ENCODE data around the gene TBX2. TPM values are rescaled to one million over a fixed set of nuclear protein-coding genes. Genes with fewer than 3 reads are reported as not detected.

TBX2 gene
- total RNA-seq, 2 experiments from 2014 or later = not detected

- Mint-ChIP-seq H3K27me3 (ENCODE audit: low read depth) (peaks cover 48% of the 10 kb centered on the region), H3K27ac (no peak overlapping the region), H3K4me3 (peak overlapping the region; percentile 53), H3K4me1 (ENCODE audit: low read depth) (peaks cover 20% of the 10 kb centered on the region), H3K9me3 (no peaks in the 10 kb centered on the region), H3K36me3 (ENCODE audit: low read depth) (no peaks in the 10 kb centered on the region)
- CTCF ChIA-PET = interaction anchor here (1.2 to 2.2 kb wide), 4 partner anchors 40 to 655 kb away, joined by 3 to 8 read pairs (median 3); no protein-coding TSS in a partner anchor
- peak; percentile 82 for DNase-seq
- intact Hi-C loops (cut with micrococcal nuclease) = loop anchor here (1.0 to 2.0 kb wide), 2 partner anchors 46 to 408 kb away; no protein-coding TSS in a partner anchor
Observed at GRCh38 chr17:61410141-61411010, 10.7 kb downstream of the TBX2 start.

GRCh38 chr17:61411011-61411260 lies 11.3 kb downstream of the TBX2 start:
- Mint-ChIP-seq H3K36me3 (ENCODE audit: low read depth) (no peaks in the 10 kb centered on the region), H3K9me3 (no peaks in the 10 kb centered on the region), H3K4me3 (peak overlapping the region; percentile 67), H3K4me1 (ENCODE audit: low read depth) (peaks cover 20% of the 10 kb centered on the region), H3K27me3 (ENCODE audit: low read depth) (peaks cover 47% of the 10 kb centered on the region), H3K27ac (no peak overlapping the region)
- DNase-seq = no peak
- CTCF ChIA-PET = interaction anchor here (1.2 to 2.2 kb wide), 3 partner anchors 57 to 655 kb away, joined by 3 to 8 read pairs (median 3); no protein-coding TSS in a partner anchor
- intact Hi-C loops (cut with micrococcal nuclease) = loop anchor here (2.0 kb wide), 1 partner anchor 46 kb away; no protein-coding TSS in a partner anchor

GRCh38 chr17:61411261-61412142 lies 11.9 kb downstream of the TBX2 start:
- H3K9me3 Mint-ChIP-seq = no peaks in the 10 kb centered on the region
- peak overlapping the region; percentile 67 for H3K4me3 Mint-ChIP-seq
- no peaks in the 10 kb centered on the region for H3K36me3 Mint-ChIP-seq (ENCODE audit: low read depth)
- H3K4me1 Mint-ChIP-seq (ENCODE audit: low read depth) = peaks cover 20% of the 10 kb centered on the region
- intact Hi-C loops (cut with micrococcal nuclease) = loop anchor here (1.0 to 2.0 kb wide), 6 partner anchors 45 to 698 kb away; no protein-coding TSS in a partner anchor
- peaks cover 41% of the 10 kb centered on the region for H3K27me3 Mint-ChIP-seq (ENCODE audit: low read depth)
- CTCF ChIA-PET = interaction anchor here (0.6 to 2.2 kb wide), 19 partner anchors 8 to 700 kb away, joined by 3 to 10 read pairs (median 5); no protein-coding TSS in a partner anchor
- H3K27ac Mint-ChIP-seq = no peak overlapping the region
- DNase-seq = peak; percentile 42

- Mint-ChIP-seq H3K27ac (no peak overlapping the region), H3K36me3 (ENCODE audit: low read depth) (no peaks in the 10 kb centered on the region), H3K4me1 (ENCODE audit: low read depth) (peaks cover 23% of the 10 kb centered on the region), H3K9me3 (no peaks in the 10 kb centered on the region), H3K4me3 (peak overlapping the region; percentile 63), H3K27me3 (ENCODE audit: low read depth) (peaks cover 35% of the 10 kb centered on the region)
- intact Hi-C loops (cut with micrococcal nuclease) = loop anchor here (1.0 to 2.0 kb wide), 5 partner anchors 139 to 697 kb away; no protein-coding TSS in a partner anchor
- CTCF ChIA-PET = interaction anchor here (0.6 to 2.2 kb wide), 20 partner anchors 9 to 700 kb away, joined by 3 to 10 read pairs (median 4); no protein-coding TSS in a partner anchor
- DNase-seq = peak; percentile 79
Observed at GRCh38 chr17:61412143-61412859, 12.7 kb downstream of the TBX2 start.

GRCh38 chr17:61412860-61413660 lies 13.4 kb downstream of the TBX2 start:
- H3K36me3 Mint-ChIP-seq (ENCODE audit: low read depth) = no peaks in the 10 kb centered on the region
- H3K27me3 Mint-ChIP-seq (ENCODE audit: low read depth) = peaks cover 27% of the 10 kb centered on the region
- no peaks in the 10 kb centered on the region for H3K9me3 Mint-ChIP-seq
- peak; percentile 7 for DNase-seq
- H3K27ac Mint-ChIP-seq = no peak overlapping the region
- H3K4me1 Mint-ChIP-seq (ENCODE audit: low read depth) = peaks cover 23% of the 10 kb centered on the region
- peak overlapping the region; percentile 56 for H3K4me3 Mint-ChIP-seq
- CTCF ChIA-PET = interaction anchor here (0.6 to 2.2 kb wide), 17 partner anchors 10 to 701 kb away, joined by 3 to 10 read pairs (median 4); no protein-coding TSS in a partner anchor
- intact Hi-C loops (cut with micrococcal nuclease) = loop anchor here (1.0 to 2.0 kb wide), 5 partner anchors 138 to 696 kb away; no protein-coding TSS in a partner anchor

- intact Hi-C loops (cut with micrococcal nuclease) = loop anchor here (2.0 kb wide), 2 partner anchors 423 to 443 kb away; no protein-coding TSS in a partner anchor
- no peaks in the 10 kb centered on the region for H3K36me3 Mint-ChIP-seq (ENCODE audit: low read depth)
- H3K9me3 Mint-ChIP-seq = no peaks in the 10 kb centered on the region
- no peak overlapping the region for H3K27ac Mint-ChIP-seq
- H3K4me3 Mint-ChIP-seq = no peak overlapping the region
- peaks cover 18% of the 10 kb centered on the region for H3K4me1 Mint-ChIP-seq (ENCODE audit: low read depth)
- CTCF ChIA-PET = interaction anchor here (0.6 to 2.2 kb wide), 8 partner anchors 14 to 696 kb away, joined by 3 to 10 read pairs (median 3); no protein-coding TSS in a partner anchor
- DNase-seq = no peak
- peaks cover 25% of the 10 kb centered on the region for H3K27me3 Mint-ChIP-seq (ENCODE audit: low read depth)
Observed at GRCh38 chr17:61413661-61414126, 14.1 kb downstream of the TBX2 start.

- H3K4me3 Mint-ChIP-seq = no peak overlapping the region
- peaks cover 27% of the 10 kb centered on the region for H3K27me3 Mint-ChIP-seq (ENCODE audit: low read depth)
- CTCF ChIA-PET = interaction anchor here (0.9 to 2.2 kb wide), 6 partner anchors 13 to 695 kb away, joined by 3 to 7 read pairs (median 4); no protein-coding TSS in a partner anchor
- H3K36me3 Mint-ChIP-seq (ENCODE audit: low read depth) = no peaks in the 10 kb centered on the region
- DNase-seq = no peak
- intact Hi-C loops (cut with micrococcal nuclease) = no loop called here
- H3K9me3 Mint-ChIP-seq = no peaks in the 10 kb centered on the region
- H3K4me1 Mint-ChIP-seq (ENCODE audit: low read depth) = peaks cover 15% of the 10 kb centered on the region
- no peak overlapping the region for H3K27ac Mint-ChIP-seq
Observed at GRCh38 chr17:61414141-61414935, 14.7 kb downstream of the TBX2 start.

- Mint-ChIP-seq H3K36me3 (ENCODE audit: low read depth) (no peaks in the 10 kb centered on the region), H3K9me3 (no peaks in the 10 kb centered on the region), H3K27me3 (ENCODE audit: low read depth) (peaks cover 26% of the 10 kb centered on the region), H3K4me1 (ENCODE audit: low read depth) (peaks cover 14% of the 10 kb centered on the region), H3K27ac (no peak overlapping the region), H3K4me3 (no peak overlapping the region)
- intact Hi-C loops (cut with micrococcal nuclease) = no loop called here
- CTCF ChIA-PET = interaction anchor here (0.9 to 1.6 kb wide), 3 partner anchors 13 to 159 kb away, joined by 4 read pairs; no protein-coding TSS in a partner anchor
- no peak for DNase-seq
Observed at GRCh38 chr17:61414936-61415251, 15.3 kb downstream of the TBX2 start.

GRCh38 chr17:61415374-61416210 lies 15.9 kb downstream of the TBX2 start:
- no peak overlapping the region for H3K27ac Mint-ChIP-seq
- DNase-seq = no peak
- H3K36me3 Mint-ChIP-seq (ENCODE audit: low read depth) = no peaks in the 10 kb centered on the region
- CTCF ChIA-PET = interaction anchor here (0.7 to 1.6 kb wide), 6 partner anchors 12 to 159 kb away, joined by 3 to 5 read pairs (median 4); no protein-coding TSS in a partner anchor
- H3K27me3 Mint-ChIP-seq (ENCODE audit: low read depth) = peaks cover 24% of the 10 kb centered on the region
- no peaks in the 10 kb centered on the region for H3K9me3 Mint-ChIP-seq
- no peak overlapping the region for H3K4me3 Mint-ChIP-seq
- intact Hi-C loops (cut with micrococcal nuclease) = loop anchor here (2.0 kb wide), 1 partner anchor 167 kb away; no protein-coding TSS in a partner anchor
- H3K4me1 Mint-ChIP-seq (ENCODE audit: low read depth) = peaks cover 7% of the 10 kb centered on the region
